HEK293T (cell line): ENCODE results near the gene BLOC1S1.

ENCODE experiments used
- CTCF ChIA-PET: fragments of 350-600 bp; formaldehyde crosslinking; extraction: SDS; loops from one replicate; lab custom pipeline; 2021; ENCODE audit warnings: antibody characterized with exemption, inconsistent platforms; lab: Yijun Ruan, JAX
- POLR2A ChIA-PET: fragments of 350-600 bp; formaldehyde crosslinking; extraction: SDS; loops from one replicate; lab custom pipeline; 2020; ENCODE audit warnings: antibody characterized with exemption, inconsistent platforms; lab: Yijun Ruan, JAX
- DNase-seq: peaks from one replicate; pipeline ENCODE4 v3.0.0; 2012; ENCODE audit warnings: mixed read lengths; ENCODE audit errors: extremely low spot score
- ARNT ChIP-seq: fragments of 450-650 bp; IDR thresholded peaks from 2 replicates; pipeline ENCODE4 v1.6.1; 2017; ENCODE audit warnings: mild to moderate bottlenecking
- BHLHE40 ChIP-seq: fragments of 450-650 bp; IDR thresholded peaks from 2 replicates; pipeline ENCODE4 v1.6.1; 2016; ENCODE audit warnings: mild to moderate bottlenecking, moderate library complexity, borderline replicate concordance
- CTBP1 ChIP-seq: fragments of 450-650 bp; IDR thresholded peaks from 2 replicates; pipeline ENCODE4 v1.6.1; 2016; ENCODE audit warnings: borderline replicate concordance
- ELF4 ChIP-seq: fragments of 450-650 bp; IDR thresholded peaks from 2 replicates; pipeline ENCODE4 v1.6.1; 2017; ENCODE audit warnings: antibody characterized with exemption
- FOXA1 ChIP-seq: fragments of 450-650 bp; IDR thresholded peaks from 2 replicates; pipeline ENCODE4 v1.6.1; 2016; ENCODE audit warnings: mild to moderate bottlenecking
- FOXK2 ChIP-seq: fragments of 450-650 bp; IDR thresholded peaks from 2 replicates; pipeline ENCODE4 v1.6.1; 2016; ENCODE audit warnings: mild to moderate bottlenecking
- FOXM1 ChIP-seq: fragments of 450-650 bp; IDR thresholded peaks from 2 replicates; pipeline ENCODE4 v1.6.1; 2017; ENCODE audit warnings: mild to moderate bottlenecking, borderline replicate concordance
- HDGF ChIP-seq: fragments of 450-650 bp; IDR thresholded peaks from 2 replicates; pipeline ENCODE4 v1.6.1; 2017; ENCODE audit warnings: antibody characterized with exemption, borderline replicate concordance
- L3MBTL2 ChIP-seq: fragments of 450-650 bp; conservative IDR thresholded peaks from 2 replicates; pipeline ENCODE4 v1.6.1; 2016; ENCODE audit warnings: mild to moderate bottlenecking
- LEF1 ChIP-seq: fragments of 450-650 bp; IDR thresholded peaks from 2 replicates; pipeline ENCODE4 v1.6.1; 2017; ENCODE audit warnings: mild to moderate bottlenecking, borderline replicate concordance
- NFRKB ChIP-seq: fragments of 450-650 bp; IDR thresholded peaks from 2 replicates; pipeline ENCODE4 v1.6.1; 2016; ENCODE audit warnings: mild to moderate bottlenecking, moderate library complexity
- SP1 ChIP-seq: fragments of 450-650 bp; IDR thresholded peaks from 2 replicates; pipeline ENCODE4 v1.6.1; 2017
- SUZ12 ChIP-seq: fragments of 450-650 bp; IDR thresholded peaks from 2 replicates; pipeline ENCODE4 v1.6.1; 2016; ENCODE audit warnings: mild to moderate bottlenecking
- TARDBP ChIP-seq: fragments of 450-650 bp; IDR thresholded peaks from 2 replicates; pipeline ENCODE4 v1.6.1; 2016
- ZNF384 ChIP-seq: fragments of 450-650 bp; IDR thresholded peaks from 2 replicates; pipeline ENCODE4 v1.6.1; 2016
- TF ChIP-seq, protein P1 (sequence below): fragments of 450-650 bp; IDR thresholded peaks from 2 replicates; pipeline ENCODE4 v1.6.1; 2016

BLOC1S1 gene

DNA sequence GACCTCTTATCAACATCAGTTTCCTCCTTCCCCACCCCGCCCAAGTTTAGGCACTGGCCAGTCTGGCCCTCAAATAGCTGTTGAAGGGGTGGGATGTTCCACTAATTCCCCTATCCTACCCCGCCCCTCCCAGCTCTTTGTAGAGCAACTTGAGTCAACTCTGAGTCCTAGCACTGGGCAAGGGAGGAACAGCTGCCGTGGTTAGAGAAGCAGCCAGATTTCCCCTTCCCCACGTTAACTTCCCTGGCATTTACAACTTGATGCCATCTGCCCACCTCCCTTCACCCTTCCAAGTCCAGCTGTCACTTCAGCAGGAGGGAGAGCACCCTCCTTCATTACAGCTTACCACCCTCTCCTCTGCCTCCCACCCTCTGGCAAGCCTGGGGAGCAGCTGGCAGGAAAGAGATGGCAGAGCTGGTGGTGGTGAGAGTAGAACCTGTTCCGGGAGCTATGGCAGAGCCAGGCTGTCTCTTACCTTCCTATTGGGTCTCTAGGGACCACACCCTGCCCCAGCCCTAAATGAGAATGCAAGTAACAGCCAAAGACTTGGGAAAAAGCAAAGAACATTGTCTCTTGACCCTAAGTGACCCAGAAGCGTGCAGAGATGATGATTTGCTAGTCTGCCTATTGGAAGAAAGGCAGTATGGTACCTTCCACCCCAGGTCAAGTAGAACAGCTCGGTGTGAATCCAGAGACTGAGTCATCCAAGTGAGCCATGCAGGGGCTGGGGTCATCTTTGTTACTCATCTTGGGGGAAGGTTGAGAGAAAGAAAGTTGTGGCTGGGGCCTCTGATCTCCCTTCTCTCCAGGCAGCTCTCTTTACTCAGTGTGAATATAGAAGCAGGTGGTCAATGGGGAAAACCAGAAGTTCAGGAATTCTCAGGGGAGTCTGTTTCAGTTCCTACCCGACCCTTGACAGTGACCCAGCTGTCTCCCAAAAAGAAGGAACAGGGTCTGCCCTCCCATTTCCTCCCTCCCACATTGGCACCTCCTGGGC, 1.5 kb downstream of the BLOC1S1 start:
- DNase-seq, result no peak
- POLR2A ChIA-PET, result interaction anchor here (0.6 to 5.4 kb wide), 5 partner anchors 11 to 471 kb away, joined by 3 to 30 read pairs (median 3); partner anchors contain the start of gene CD63
- TF ChIP-seq, protein P1, sequence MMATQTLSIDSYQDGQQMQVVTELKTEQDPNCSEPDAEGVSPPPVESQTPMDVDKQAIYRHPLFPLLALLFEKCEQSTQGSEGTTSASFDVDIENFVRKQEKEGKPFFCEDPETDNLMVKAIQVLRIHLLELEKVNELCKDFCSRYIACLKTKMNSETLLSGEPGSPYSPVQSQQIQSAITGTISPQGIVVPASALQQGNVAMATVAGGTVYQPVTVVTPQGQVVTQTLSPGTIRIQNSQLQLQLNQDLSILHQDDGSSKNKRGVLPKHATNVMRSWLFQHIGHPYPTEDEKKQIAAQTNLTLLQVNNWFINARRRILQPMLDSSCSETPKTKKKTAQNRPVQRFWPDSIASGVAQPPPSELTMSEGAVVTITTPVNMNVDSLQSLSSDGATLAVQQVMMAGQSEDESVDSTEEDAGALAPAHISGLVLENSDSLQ, result no peak
- TF ChIP-seq FOXA1 (no peak), ZNF384 (no peak), FOXK2 (no peak), ELF4 (no peak), ARNT (no peak), SP1 (no peak), L3MBTL2 (no peak)
- CTCF ChIA-PET, result interaction anchor here (1.2 to 3.7 kb wide), 3 partner anchors 8 to 20 kb away, joined by 3 to 17 read pairs (median 10); no protein-coding TSS in a partner anchor

DNA sequence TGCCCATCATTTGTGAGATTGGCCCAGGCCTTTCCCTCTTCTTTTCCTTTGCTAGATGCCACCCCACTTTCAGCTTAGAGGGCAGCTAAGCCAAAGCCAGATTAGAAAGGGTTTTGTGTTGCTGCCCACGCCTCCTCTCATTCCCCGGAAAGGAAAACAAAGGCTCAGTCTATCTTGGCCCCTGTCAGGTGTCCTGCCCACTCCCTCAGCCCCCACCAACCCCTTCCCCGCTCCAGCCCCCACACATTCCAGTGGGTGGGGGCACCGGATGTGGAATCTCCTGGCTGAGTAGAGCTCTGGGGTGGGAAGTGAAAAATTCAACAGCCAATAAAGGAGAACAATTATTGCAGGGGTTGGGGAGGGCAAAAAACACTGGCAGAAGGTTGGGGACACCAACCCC, 2.2 kb downstream of the BLOC1S1 start:
- ChIA-PET CTCF (interaction anchor here (1.2 to 3.7 kb wide), 2 partner anchors 12 to 20 kb away, joined by 3 to 17 read pairs; no protein-coding TSS in a partner anchor), POLR2A (interaction anchor here (3.0 to 5.4 kb wide), 2 partner anchors 11 to 12 kb away, joined by 18 to 30 read pairs; partner anchors contain the start of gene CD63)
- no peak for TF ChIP-seq BHLHE40
- no peak for TF ChIP-seq SP1
- TF ChIP-seq HDGF, result no peak
- TF ChIP-seq, protein P1, result no peak
- TF ChIP-seq SUZ12, result no peak
- DNase-seq, result no peak

DNA sequence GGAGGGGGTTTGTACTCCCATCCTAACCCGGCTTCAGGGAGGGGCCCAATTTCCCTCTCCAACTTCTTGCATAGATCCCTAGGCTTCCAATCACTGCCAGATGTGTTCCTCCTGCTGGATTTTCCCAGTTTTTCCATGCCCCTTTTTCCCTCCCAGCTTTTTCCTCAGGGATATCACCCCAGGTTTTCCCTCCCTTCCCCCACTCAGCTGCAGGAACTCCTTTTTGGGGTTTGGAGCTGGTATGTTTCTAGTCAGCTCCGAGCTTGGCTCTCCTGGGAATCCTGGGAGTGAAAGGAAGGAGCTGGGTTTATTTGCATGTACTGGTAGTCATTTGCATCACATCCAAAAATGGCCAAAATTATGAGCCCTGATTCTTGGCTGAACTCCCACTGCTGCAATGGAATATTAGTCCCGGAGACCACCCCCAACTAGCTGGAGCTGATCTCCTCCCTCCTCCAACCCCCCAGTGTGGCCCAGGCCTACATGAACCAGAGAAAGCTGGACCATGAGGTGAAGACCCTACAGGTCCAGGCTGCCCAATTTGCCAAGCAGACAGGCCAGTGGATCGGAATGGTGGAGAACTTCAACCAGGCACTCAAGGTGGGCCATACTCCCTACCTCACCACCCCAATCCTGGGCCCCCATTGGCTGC, 2.9 kb downstream of the BLOC1S1 start:
- ChIA-PET POLR2A (interaction anchor here (1.6 to 5.4 kb wide), 2 partner anchors 11 to 37 kb away, joined by 6 to 30 read pairs; partner anchors contain the start of gene CD63), CTCF (interaction anchor here (0.6 to 3.7 kb wide), 2 partner anchors 11 to 19 kb away, joined by 3 to 17 read pairs; partner anchors contain the start of gene ITGA7)
- TF ChIP-seq NFRKB (no peak), ELF4 (no peak), SUZ12 (no peak), FOXA1 (no peak), LEF1 (no peak), TARDBP (no peak), ZNF384 (no peak), HDGF (no peak), FOXM1 (no peak), ARNT (no peak), FOXK2 (no peak), BHLHE40 (no peak), CTBP1 (no peak), SP1 (no peak), L3MBTL2 (no peak)
- TF ChIP-seq, protein P1, result no peak
- no peak for DNase-seq

DNA sequence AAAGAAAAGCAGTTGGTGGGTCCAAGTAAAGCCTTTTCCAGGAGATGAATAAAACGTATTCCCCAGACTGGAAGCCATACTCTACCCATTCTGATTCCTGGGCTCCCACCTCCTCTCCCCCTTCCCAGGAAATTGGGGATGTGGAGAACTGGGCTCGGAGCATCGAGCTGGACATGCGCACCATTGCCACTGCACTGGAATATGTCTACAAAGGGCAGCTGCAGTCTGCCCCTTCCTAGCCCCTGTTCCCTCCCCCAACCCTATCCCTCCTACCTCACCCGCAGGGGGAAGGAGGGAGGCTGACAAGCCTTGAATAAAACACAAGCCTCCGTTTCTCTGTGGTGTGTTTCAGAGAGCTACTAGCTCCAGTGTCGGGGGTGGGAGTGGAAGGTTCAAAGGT, 3.5 kb downstream of the BLOC1S1 start:
- DNase-seq, result no peak
- ChIA-PET POLR2A (interaction anchor here (1.1 to 5.4 kb wide), 3 partner anchors 10 to 110 kb away, joined by 3 to 30 read pairs (median 6); partner anchors contain the start of genes CD63 and DNAJC14), CTCF (interaction anchor here (0.6 to 0.9 kb wide), 3 partner anchors 9 to 63 kb away, joined by 3 read pairs; partner anchors contain the start of gene ITGA7)
- TF ChIP-seq FOXM1 (no peak), ZNF384 (no peak), SUZ12 (no peak), ELF4 (no peak), FOXA1 (no peak), ARNT (no peak), LEF1 (no peak), CTBP1 (no peak), L3MBTL2 (no peak), NFRKB (no peak), FOXK2 (no peak), BHLHE40 (no peak), TARDBP (no peak), HDGF (no peak), SP1 (no peak)
- TF ChIP-seq, protein P1, result no peak
